ENCODE results near the gene CD200.

GRCh38 chr3:112411425-112411824 is 78.5 kb downstream of the CD200 start:
- no peak for TF ChIP-seq POLR2AphosphoS5 (IDR thresholded peaks at IDR 0.05)
- TF ChIP-seq, protein P1, sequence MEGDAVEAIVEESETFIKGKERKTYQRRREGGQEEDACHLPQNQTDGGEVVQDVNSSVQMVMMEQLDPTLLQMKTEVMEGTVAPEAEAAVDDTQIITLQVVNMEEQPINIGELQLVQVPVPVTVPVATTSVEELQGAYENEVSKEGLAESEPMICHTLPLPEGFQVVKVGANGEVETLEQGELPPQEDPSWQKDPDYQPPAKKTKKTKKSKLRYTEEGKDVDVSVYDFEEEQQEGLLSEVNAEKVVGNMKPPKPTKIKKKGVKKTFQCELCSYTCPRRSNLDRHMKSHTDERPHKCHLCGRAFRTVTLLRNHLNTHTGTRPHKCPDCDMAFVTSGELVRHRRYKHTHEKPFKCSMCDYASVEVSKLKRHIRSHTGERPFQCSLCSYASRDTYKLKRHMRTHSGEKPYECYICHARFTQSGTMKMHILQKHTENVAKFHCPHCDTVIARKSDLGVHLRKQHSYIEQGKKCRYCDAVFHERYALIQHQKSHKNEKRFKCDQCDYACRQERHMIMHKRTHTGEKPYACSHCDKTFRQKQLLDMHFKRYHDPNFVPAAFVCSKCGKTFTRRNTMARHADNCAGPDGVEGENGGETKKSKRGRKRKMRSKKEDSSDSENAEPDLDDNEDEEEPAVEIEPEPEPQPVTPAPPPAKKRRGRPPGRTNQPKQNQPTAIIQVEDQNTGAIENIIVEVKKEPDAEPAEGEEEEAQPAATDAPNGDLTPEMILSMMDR (IDR thresholded peaks at IDR 0.05) = no peak
